ENCODE results near the gene HCN2.

- no peak for TF ChIP-seq CTCF (conservative IDR thresholded peaks at IDR 0.05; ENCODE audit: low read length)
- no peak for TF ChIP-seq EZH2phosphoT487 (IDR thresholded peaks at IDR 0.05; ENCODE audit: borderline replicate concordance, low read depth, low read length)
Observed at GRCh38 chr19:575527-576506, 13.9 kb upstream of the HCN2 start.

Measured in OCI-LY7 (cell line).